K562 (cell line): ENCODE results near the gene ZNF516. TPM values are rescaled to one million over a fixed set of nuclear protein-coding genes. Genes with fewer than 3 reads are reported as not detected.

Experiments
- ATAC-seq: fragments of 200-7000 bp; cut with Tn5 transposase; 3 replicates; pipeline ENCODE4 v1.9.1; 2020; ENCODE audit warnings: moderate library complexity
- BruUV-seq: library from RNA; stranded (reverse); fragments of 400-500 nt; replicated peaks from 2 replicates; lab custom pipeline; 2021; lab: Mats Ljungman, UMichigan
- CTCF ChIA-PET: fragments of 300-600 bp; formaldehyde crosslinking; extraction: SDS; loops from one replicate; lab custom pipeline; 2021; ENCODE audit warnings: low intra/inter-chr PET ratio; lab: Yijun Ruan, JAX
- POLR2A ChIA-PET: fragments of 300-600, 350-650 bp; sonication (Branson Sonifier 250); formaldehyde crosslinking; extraction: SDS; loops from one replicate; lab custom pipeline; 2021; ENCODE audit warnings: antibody characterized with exemption, inconsistent platforms; lab: Yijun Ruan, JAX
- DNase-seq, 4 experiments: peaks; one replicate each; pipeline versions ENCODE4 v3.0.0 to v3.0.0-alpha.2; 2011 to 2018; ENCODE audit warnings: low spot score in 3 of 4, mixed read lengths in 3 of 4; ENCODE audit errors: extremely low read depth in 1 of 4
- FAIRE-seq: peaks from 2 replicates; lab custom pipeline; 2011; peaks lifted over from hg19 to GRCh38; lab: Jason Lieb, UNC
- H2AFZ ChIP-seq: 2 replicates; pipeline ENCODE4 v1.6.0; 2011; ENCODE audit warnings: low read depth, low read length, control low read depth, inconsistent platforms
- H3K27ac ChIP-seq: fragments of 200-600 bp; 3 replicates; pipeline ENCODE4 v1.8.0; 2011; ENCODE audit warnings: low read depth, mild to moderate bottlenecking, control low read depth, inconsistent platforms, low read length, moderate library complexity, mixed read lengths; ENCODE audit errors: extremely low read depth
- H3K27me3 ChIP-seq, 2 experiments: fragments of 300-600 bp in 1 of 2; 2 replicates in 1 of 2; 3 replicates in 1 of 2; pipeline versions ENCODE4 v1.6.0 to v1.8.0; 2011; ENCODE audit warnings: inconsistent platforms in 2 of 2, low read length in 2 of 2, mild to moderate bottlenecking in 1 of 2, mixed read lengths in 1 of 2, moderate library complexity in 1 of 2; ENCODE audit not compliant: control insufficient read depth in 2 of 2, insufficient read depth in 2 of 2
- H3K36me3 ChIP-seq: fragments of 300-600 bp; 3 replicates; pipeline ENCODE4 v1.8.0; 2011; ENCODE audit warnings: mild to moderate bottlenecking, low read length, inconsistent platforms; ENCODE audit not compliant: control insufficient read depth, insufficient read depth
- H3K4me1 ChIP-seq, 2 experiments: fragments of 200-600 bp in 1 of 2; replicated peaks in 1 of 2; 2 replicates in 1 of 2; 3 replicates in 1 of 2; pipeline versions ENCODE4 v1.5.1 to v1.8.0; 2011; ENCODE audit warnings: inconsistent platforms in 2 of 2, low read length in 2 of 2, mild to moderate bottlenecking in 1 of 2, mixed read lengths in 1 of 2, moderate library complexity in 1 of 2; ENCODE audit not compliant: control insufficient read depth in 2 of 2, insufficient read depth in 2 of 2
- H3K4me2 ChIP-seq: 2 replicates; pipeline ENCODE4 v1.6.1; 2011; ENCODE audit warnings: low read length, control low read depth, inconsistent platforms, mixed read lengths; ENCODE audit not compliant: insufficient read depth
- H3K4me3 ChIP-seq: fragments of 200-600 bp; sonication (generic), shearing (Covaris generic); 2 replicates; pipeline ENCODE4 v1.5.1; 2016; ENCODE audit warnings: control low read depth, inconsistent platforms
- H3K79me2 ChIP-seq: fragments of 200-600 bp; 3 replicates; pipeline ENCODE4 v1.8.0; 2011; ENCODE audit warnings: low read length, inconsistent platforms; ENCODE audit not compliant: control insufficient read depth, insufficient read depth
- H3K9ac ChIP-seq, 2 experiments: 2 replicates each; pipeline versions ENCODE4 v1.6.0 to v1.6.1; 2011; ENCODE audit warnings: low read depth in 2 of 2, low read length in 2 of 2, control low read depth in 1 of 2, inconsistent platforms in 1 of 2, mild to moderate bottlenecking in 1 of 2, mixed read lengths in 1 of 2; ENCODE audit not compliant: insufficient read depth in 1 of 2
- H3K9me1 ChIP-seq: one replicate; pipeline ENCODE4 v1.6.0; 2011; ENCODE audit warnings: inconsistent platforms, mild to moderate bottlenecking, low read length, moderate library complexity; ENCODE audit not compliant: control insufficient read depth, insufficient read depth
- H3K9me3 ChIP-seq: replicated peaks from 2 replicates; pipeline ENCODE4 v1.5.1; 2011; ENCODE audit warnings: low read depth, low read length, inconsistent platforms; ENCODE audit not compliant: control insufficient read depth, insufficient read depth
- H4K20me1 ChIP-seq: replicated peaks from 2 replicates; pipeline ENCODE4 v1.6.1; 2011; ENCODE audit warnings: low read length, inconsistent platforms, mixed read lengths; ENCODE audit not compliant: control insufficient read depth, insufficient read depth
- ATF6 ChIP-seq: sonication (generic); formaldehyde crosslinking; IDR thresholded peaks from 2 replicates; pipeline ENCODE4 v1.4.0; 2020; ENCODE audit warnings: mild to moderate bottlenecking, missing genetic modification reagents
- C11orf30 ChIP-seq: fragments of 450-650 bp; IDR thresholded peaks from 2 replicates; pipeline ENCODE4 v1.6.1; 2016; ENCODE audit warnings: low read depth, mild to moderate bottlenecking
- CBFB ChIP-seq: sonication (generic); formaldehyde crosslinking; IDR thresholded peaks from 2 replicates; pipeline ENCODE4 v1.4.0; 2020; ENCODE audit warnings: mild to moderate bottlenecking, missing genetic modification reagents
- FIP1L1 ChIP-seq: fragments of 200-400 bp; formaldehyde crosslinking; IDR thresholded peaks from 2 replicates; pipeline ENCODE4 v1.6.1; 2018; ENCODE audit warnings: mild to moderate bottlenecking, low read depth, low read length; ENCODE audit not compliant: poor library complexity, severe bottlenecking
- MAX ChIP-seq: sonication (generic); formaldehyde crosslinking; IDR thresholded peaks from 2 replicates; pipeline ENCODE4 v1.9.0; 2022; ENCODE audit warnings: mild to moderate bottlenecking, missing genetic modification reagents
- NR1H2 ChIP-seq: sonication (generic); formaldehyde crosslinking; IDR thresholded peaks from 2 replicates; pipeline ENCODE4 v1.4.0; 2020; ENCODE audit warnings: mild to moderate bottlenecking, missing genetic modification reagents
- NUFIP1 ChIP-seq: fragments of 450-650 bp; IDR thresholded peaks from 2 replicates; pipeline ENCODE4 v1.6.1; 2018; ENCODE audit not compliant: partially characterized antibody
- SPI1 ChIP-seq: IDR thresholded peaks from 2 replicates; pipeline ENCODE4 v1.6.1; 2011; ENCODE audit warnings: low read depth, low read length, control low read depth, borderline replicate concordance
- SRSF3 ChIP-seq: fragments of 200-400 bp; formaldehyde crosslinking; IDR thresholded peaks from 2 replicates; pipeline ENCODE4 v1.6.1; 2016; ENCODE audit warnings: mild to moderate bottlenecking, low read length, moderate library complexity; ENCODE audit not compliant: insufficient read depth
- THRB ChIP-seq: fragments of 450-650 bp; formaldehyde crosslinking; conservative IDR thresholded peaks from 2 replicates; pipeline ENCODE4 v1.4.0; 2022; ENCODE audit warnings: mild to moderate bottlenecking, missing genetic modification characterization
- WHSC1 ChIP-seq: IDR thresholded peaks from one replicate; pipeline ENCODE4 v1.6.1; 2012; ENCODE audit warnings: low read length, control low read depth, inconsistent platforms
- ZNF3 ChIP-seq: fragments of 250-450 bp; sonication (Bioruptor Pico); IDR thresholded peaks from 2 replicates; pipeline ENCODE4 v1.5.0; 2021; ENCODE audit warnings: mild to moderate bottlenecking, moderate library complexity
- WGBS: fragments of 100-300 bp; shearing (Covaris generic); methylation state at CpG from one replicate; pipeline ENCODE4 v1.1.6; 2016; ENCODE audit warnings: low coverage, mixed read lengths; ENCODE audit not compliant: insufficient coverage; ENCODE audit errors: missing lambda C conversion rate; 5-methylcytosine and 5-hydroxymethylcytosine counted together
- in situ Hi-C: fragments of 300-500 bp; cut with MboI; formaldehyde crosslinking; loops from 4 replicates; pipeline ENCODE4 v1.15.0; 2018; ENCODE audit warnings: inconsistent platforms, mixed read lengths
- intact Hi-C: fragments of 100-400 bp; cut with micrococcal nuclease; formaldehyde crosslinking; loops from 2 replicates; pipeline ENCODE4 v1.14.2; 2022
- polyA plus RNA-seq, 8 experiments: library from polyadenylated mRNA; depleted of rRNA in 4 of 8; stranded (reverse) in 5 of 8; unstranded in 3 of 8; fragments of >200 nt; fragmentation: Nextera tagmentation in 2 of 8; fragmentation: Illumina TruSeq in 1 of 8; extraction: Ambion mirVana in 2 of 8; extraction: Trizol in 1 of 8; gene quantifications; 2 replicates each; pipeline versions ENCODE4 v1.2.1 to v1.2.3, GENCODE V29; 2011 to 2014; ENCODE audit warnings: inconsistent platforms in 1 of 8, missing spikeins in 1 of 8
- total RNA-seq, 7 experiments: library from RNA; depleted of rRNA in 6 of 7; stranded (reverse); fragments of >200 nt in 6 of 7; fragmentation: Illumina TruSeq in 2 of 7; extraction: Trizol in 2 of 7; gene quantifications; 2 replicates each; pipeline versions ENCODE4 v1.2.1 to v1.2.3, GENCODE V29; 2011 to 2021; ENCODE audit warnings: low replicate concordance in 1 of 7

Gene ZNF516
- total and polyA plus RNA-seq, 9 of the 15 experiments (the other 6 are each of a cell fraction or from before 2014, with no cell fraction given): 0.04 to 0.20 (median 0.08) TPM; not detected in 3

GRCh38 chr18:76499021-76499420 lies 4.0 kb upstream of the ZNF516 start:
- TF ChIP-seq ZNF3 (no peak), NUFIP1 (no peak), NR1H2 (CRISPR knock-in tag) (no peak), FIP1L1 (no peak), THRB (CRISPR knock-in tag) (no peak), ATF6 (CRISPR knock-in tag) (no peak), CBFB (no peak), MAX (CRISPR knock-in tag) (no peak), WHSC1 (no peak), SRSF3 (no peak), SPI1 (no peak), C11orf30 (no peak)
- no peak for FAIRE-seq
- intact Hi-C loops: no loop called here
- peaks cover 0 to 8% of the 10 kb centered on the region in 2 experiments; a peak in 2 of 5 replicates for H3K4me1 ChIP-seq
- ATAC-seq: no peak
- no peaks in the 10 kb centered on the region for H3K36me3 ChIP-seq
- no TSS peak for BruUV-seq
- H3K27ac ChIP-seq: no peak overlapping the region
- no peak overlapping the region for H3K4me3 ChIP-seq
- no peak overlapping the region for H3K4me2 ChIP-seq
- in situ Hi-C loops: no loop called here
- WGBS: 0% methylated on average over 7 of the region's 8 CpGs
- peaks cover 0 to 6% of the 10 kb centered on the region in 2 experiments; a peak in 3 of 5 replicates for H3K27me3 ChIP-seq
- H3K79me2 ChIP-seq: no peaks in the 10 kb centered on the region
- H3K9me3 ChIP-seq: no peaks in the 10 kb centered on the region
- DNase-seq: no peak
- no peak overlapping the region for H2AFZ ChIP-seq
- H3K9me1 ChIP-seq: no peaks in the 10 kb centered on the region
- no peak overlapping the region for H3K9ac ChIP-seq
- POLR2A ChIA-PET: no interaction called here
- CTCF ChIA-PET: no interaction called here
- H4K20me1 ChIP-seq: 0 out of 2 replicates have a peak, but pooled peaks cover 3% of the 10 kb centered on the region
